GM19035 (cell line): ENCODE measurements around the gene PKNOX2.

Experiments used
- ATAC-seq: cut with Tn5 transposase; IDR thresholded peaks from one replicate; pipeline ENCODE4 v1.9.1; 2021; ENCODE audit not compliant: unreplicated experiment

The PKNOX2 gene

GRCh38 chr11:125258291-125259032 is 93.9 kb downstream of the PKNOX2 start:
- no peak for ATAC-seq

GRCh38 chr11:125261588-125261987 is 97.0 kb downstream of the PKNOX2 start:
- ATAC-seq: no peak

GRCh38 chr11:125262194-125262829 is 97.8 kb downstream of the PKNOX2 start:
- ATAC-seq: no peak

GRCh38 chr11:125262830-125263218 is 98.3 kb downstream of the PKNOX2 start:
- ATAC-seq: no peak

GRCh38 chr11:125263268-125263790 is 98.8 kb downstream of the PKNOX2 start:
- ATAC-seq: no peak

- no peak for ATAC-seq
Observed at GRCh38 chr11:125264100-125265022, 99.8 kb downstream of the PKNOX2 start.

GRCh38 chr11:125267548-125267947 is 103.0 kb downstream of the PKNOX2 start:
- no peak for ATAC-seq

GRCh38 chr11:125268611-125269010 is 104.1 kb downstream of the PKNOX2 start:
- ATAC-seq: no peak

GRCh38 chr11:125270106-125270505 is 105.6 kb downstream of the PKNOX2 start:
- no peak for ATAC-seq

GRCh38 chr11:125270711-125271110 is 106.2 kb downstream of the PKNOX2 start:
- no peak for ATAC-seq

- no peak for ATAC-seq
Observed at GRCh38 chr11:125271483-125272091, 107.0 kb downstream of the PKNOX2 start.

- ATAC-seq: no peak
Observed at GRCh38 chr11:125272092-125272491, 107.5 kb downstream of the PKNOX2 start.

- ATAC-seq: no peak
Observed at GRCh38 chr11:125272821-125273220, 108.3 kb downstream of the PKNOX2 start.

GRCh38 chr11:125273519-125274000 is 109.0 kb downstream of the PKNOX2 start:
- ATAC-seq: no peak

GRCh38 chr11:125274309-125274708 is 109.8 kb downstream of the PKNOX2 start:
- no peak for ATAC-seq

GRCh38 chr11:125274774-125275173 is 110.2 kb downstream of the PKNOX2 start:
- no peak for ATAC-seq

GRCh38 chr11:125275905-125276618 is 111.5 kb downstream of the PKNOX2 start:
- ATAC-seq: no peak

GRCh38 chr11:125276619-125276976 is 112.0 kb downstream of the PKNOX2 start:
- ATAC-seq: no peak

GRCh38 chr11:125279676-125280418 is 115.3 kb downstream of the PKNOX2 start:
- ATAC-seq: no peak
